ENCODE measurements around the gene TMC6. TPM values are rescaled to one million over a fixed set of nuclear protein-coding genes. Genes with fewer than 3 reads are reported as not detected.

The TMC6 gene
- total RNA-seq, 2 experiments from 2014 or later, result 124 to 258 TPM

DNA sequence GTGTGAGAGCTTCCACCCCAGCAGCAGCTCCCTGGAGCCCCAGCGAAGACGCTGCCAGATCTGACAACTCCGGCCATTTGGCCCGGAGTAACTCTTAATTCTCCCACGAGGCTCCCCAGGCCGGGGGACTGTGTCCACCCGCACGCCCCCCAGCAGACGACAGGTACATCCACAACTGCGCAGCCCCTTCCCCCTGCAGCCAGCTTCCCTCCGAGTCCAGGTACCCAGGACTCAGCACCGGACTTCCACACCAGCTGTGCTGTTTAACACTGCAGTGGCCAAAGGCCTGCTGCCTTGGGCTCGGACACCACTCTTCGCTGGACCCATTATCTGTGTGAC, 47.1 kb upstream of the TMC6 start:
- no peaks in the 10 kb centered on the region for H3K79me2 ChIP-seq (ENCODE audit: insufficient read depth, low read depth, low read length)
- H3K4me2 ChIP-seq (ENCODE audit: low read length), result no peak overlapping the region
- no peak overlapping the region for H2AFZ ChIP-seq (ENCODE audit: low read length)
- H3K27ac ChIP-seq (ENCODE audit: low read depth, low read length, poor library complexity, severe bottlenecking), result no peak overlapping the region
- H3K9me2 ChIP-seq (ENCODE audit: insufficient read depth, low read length), result no peaks in the 10 kb centered on the region
- BruUV-seq (replicated peaks), result no TSS peak
- H4K20me1 ChIP-seq (ENCODE audit: insufficient read depth, low read length), result no peaks in the 10 kb centered on the region
- POLR2A ChIA-PET, result interaction anchor here (0.6 to 1.4 kb wide), 3 partner anchors 11 to 48 kb away, joined by 3 to 4 read pairs (median 3); partner anchors contain the start of gene TK1
- no peak for TF ChIP-seq EZH2phosphoT487 (IDR thresholded peaks at IDR 0.05; ENCODE audit: borderline replicate concordance, low read depth, low read length)
- TF ChIP-seq, protein P1, sequence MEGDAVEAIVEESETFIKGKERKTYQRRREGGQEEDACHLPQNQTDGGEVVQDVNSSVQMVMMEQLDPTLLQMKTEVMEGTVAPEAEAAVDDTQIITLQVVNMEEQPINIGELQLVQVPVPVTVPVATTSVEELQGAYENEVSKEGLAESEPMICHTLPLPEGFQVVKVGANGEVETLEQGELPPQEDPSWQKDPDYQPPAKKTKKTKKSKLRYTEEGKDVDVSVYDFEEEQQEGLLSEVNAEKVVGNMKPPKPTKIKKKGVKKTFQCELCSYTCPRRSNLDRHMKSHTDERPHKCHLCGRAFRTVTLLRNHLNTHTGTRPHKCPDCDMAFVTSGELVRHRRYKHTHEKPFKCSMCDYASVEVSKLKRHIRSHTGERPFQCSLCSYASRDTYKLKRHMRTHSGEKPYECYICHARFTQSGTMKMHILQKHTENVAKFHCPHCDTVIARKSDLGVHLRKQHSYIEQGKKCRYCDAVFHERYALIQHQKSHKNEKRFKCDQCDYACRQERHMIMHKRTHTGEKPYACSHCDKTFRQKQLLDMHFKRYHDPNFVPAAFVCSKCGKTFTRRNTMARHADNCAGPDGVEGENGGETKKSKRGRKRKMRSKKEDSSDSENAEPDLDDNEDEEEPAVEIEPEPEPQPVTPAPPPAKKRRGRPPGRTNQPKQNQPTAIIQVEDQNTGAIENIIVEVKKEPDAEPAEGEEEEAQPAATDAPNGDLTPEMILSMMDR (conservative IDR thresholded peaks at IDR 0.05; ENCODE audit: low read length), result no peak
- intact Hi-C loops (cut with micrococcal nuclease; ENCODE audit: unreplicated experiment), result no loop called here
- CTCF ChIA-PET (ENCODE audit: unreplicated experiment), result no interaction called here
- no peaks in the 10 kb centered on the region for H3K9me3 ChIP-seq (ENCODE audit: low read length)
- H3K36me3 ChIP-seq (ENCODE audit: insufficient read depth, low read length), result peaks cover 56% of the 10 kb centered on the region
- DNase-seq (ENCODE audit: low spot score), result no peak
- H3K4me1 ChIP-seq (ENCODE audit: insufficient read depth, low read length, poor library complexity, severe bottlenecking), result peaks cover 60% of the 10 kb centered on the region
- H3K4me3 ChIP-seq (ENCODE audit: low read depth, low read length, poor library complexity, severe bottlenecking), result no peak overlapping the region

DNA sequence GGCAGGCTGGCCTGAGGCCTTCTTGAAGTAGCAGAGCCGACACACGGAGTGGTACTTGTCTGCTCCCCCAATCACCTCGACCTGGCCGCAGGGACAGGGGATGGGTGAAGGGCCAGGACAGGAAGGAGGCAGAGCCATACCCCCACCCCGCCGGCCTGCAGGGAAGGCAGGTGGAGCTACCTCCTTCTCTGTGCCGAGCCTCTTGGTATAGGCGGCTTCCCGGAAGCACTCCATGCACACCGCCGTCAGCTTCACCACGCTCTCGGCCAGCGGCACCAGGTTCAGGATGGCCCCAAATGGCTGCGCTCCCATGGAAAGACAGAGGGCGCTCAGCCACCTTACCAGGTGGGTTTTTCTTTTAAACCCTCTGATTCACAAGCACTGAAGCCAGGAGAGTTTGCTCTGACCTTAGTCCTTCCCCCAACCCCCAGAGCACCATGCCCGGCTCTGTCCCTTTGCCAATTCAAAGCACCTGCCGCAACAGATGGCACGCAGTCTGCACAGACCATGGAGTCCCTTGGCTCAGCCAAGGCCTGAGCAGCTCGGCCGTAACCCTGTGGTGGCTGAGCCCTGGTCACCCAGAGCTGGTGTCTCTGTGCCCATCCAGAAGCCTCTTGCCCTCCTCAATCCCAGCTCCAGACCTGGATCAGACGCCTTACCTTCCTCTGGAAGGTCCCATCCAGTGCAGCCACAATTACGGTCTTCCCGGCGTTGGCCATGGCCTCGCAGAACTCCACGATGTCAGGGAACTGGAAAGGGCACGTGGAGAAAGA, 46.5 kb upstream of the TMC6 start:
- Histone ChIP-seq H4K20me1 (ENCODE audit: insufficient read depth, low read length) (no peaks in the 10 kb centered on the region), H3K9me2 (ENCODE audit: insufficient read depth, low read length) (no peaks in the 10 kb centered on the region), H3K4me3 (ENCODE audit: low read depth, low read length, poor library complexity, severe bottlenecking) (no peak overlapping the region), H2AFZ (ENCODE audit: low read length) (no peak overlapping the region), H3K79me2 (ENCODE audit: insufficient read depth, low read depth, low read length) (no peaks in the 10 kb centered on the region), H3K4me1 (ENCODE audit: insufficient read depth, low read length, poor library complexity, severe bottlenecking) (peaks cover 54% of the 10 kb centered on the region), H3K9me3 (ENCODE audit: low read length) (no peaks in the 10 kb centered on the region), H3K4me2 (ENCODE audit: low read length) (no peak overlapping the region), H3K36me3 (ENCODE audit: insufficient read depth, low read length) (peaks cover 50% of the 10 kb centered on the region), H3K27ac (ENCODE audit: low read depth, low read length, poor library complexity, severe bottlenecking) (no peak overlapping the region)
- intact Hi-C loops (cut with micrococcal nuclease; ENCODE audit: unreplicated experiment), result no loop called here
- TF ChIP-seq, protein P1 (conservative IDR thresholded peaks at IDR 0.05; ENCODE audit: low read length), result peak; percentile 73
- TF ChIP-seq EZH2phosphoT487 (IDR thresholded peaks at IDR 0.05; ENCODE audit: borderline replicate concordance, low read depth, low read length), result no peak
- ChIA-PET CTCF (ENCODE audit: unreplicated experiment) (interaction anchor here (0.6 kb wide), 1 partner anchor 9 kb away, joined by 3 read pairs; no protein-coding TSS in a partner anchor), POLR2A (interaction anchor here (0.6 to 1.1 kb wide), 2 partner anchors 12 to 31 kb away, joined by 3 to 4 read pairs; partner anchors contain the start of gene TK1)
- DNase-seq (ENCODE audit: low spot score), result peak; percentile 53
- BruUV-seq (replicated peaks), result no TSS peak

DNA sequence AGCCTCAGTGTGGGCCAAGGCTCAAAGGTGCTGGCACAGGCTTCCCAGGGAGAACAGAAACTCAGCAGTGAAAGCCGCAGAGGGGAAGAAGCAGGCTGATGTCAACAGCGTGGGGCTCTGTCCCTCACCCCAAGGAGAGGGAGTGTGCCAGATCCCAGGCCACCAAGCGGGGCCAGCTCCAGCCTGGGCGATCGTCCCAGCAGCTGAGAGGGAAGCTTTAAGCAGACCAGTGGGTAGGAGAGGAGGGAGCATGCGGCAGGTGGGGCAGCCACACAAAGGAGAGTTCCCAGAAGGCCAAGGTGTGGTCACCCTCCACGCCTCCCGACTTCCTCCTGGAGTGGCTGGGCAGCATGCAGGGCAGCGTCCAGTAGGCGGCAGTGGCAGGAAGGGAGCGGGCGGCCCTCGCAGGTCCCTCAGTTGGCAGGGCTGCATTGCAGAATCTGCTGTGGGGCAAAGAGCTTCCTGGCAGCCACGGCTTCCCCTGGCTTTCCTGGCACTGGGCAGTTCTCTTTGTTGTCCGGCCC, 45.9 kb upstream of the TMC6 start:
- H3K4me2 ChIP-seq (ENCODE audit: low read length), result no peak overlapping the region
- intact Hi-C loops (cut with micrococcal nuclease; ENCODE audit: unreplicated experiment), result no loop called here
- H2AFZ ChIP-seq (ENCODE audit: low read length), result no peak overlapping the region
- H3K9me3 ChIP-seq (ENCODE audit: low read length), result no peaks in the 10 kb centered on the region
- DNase-seq (ENCODE audit: low spot score), result no peak
- H3K4me3 ChIP-seq (ENCODE audit: low read depth, low read length, poor library complexity, severe bottlenecking), result no peak overlapping the region
- POLR2A ChIA-PET, result no interaction called here
- no peaks in the 10 kb centered on the region for H4K20me1 ChIP-seq (ENCODE audit: insufficient read depth, low read length)
- H3K27ac ChIP-seq (ENCODE audit: low read depth, low read length, poor library complexity, severe bottlenecking), result no peak overlapping the region
- H3K9me2 ChIP-seq (ENCODE audit: insufficient read depth, low read length), result no peaks in the 10 kb centered on the region
- peaks cover 44% of the 10 kb centered on the region for H3K36me3 ChIP-seq (ENCODE audit: insufficient read depth, low read length)
- TSS peak; percentile 75 for BruUV-seq (replicated peaks)
- H3K79me2 ChIP-seq (ENCODE audit: insufficient read depth, low read depth, low read length), result no peaks in the 10 kb centered on the region
- CTCF ChIA-PET (ENCODE audit: unreplicated experiment), result interaction anchor here (0.6 kb wide), 1 partner anchor 217 kb away, joined by 5 read pairs; no protein-coding TSS in a partner anchor
- H3K4me1 ChIP-seq (ENCODE audit: insufficient read depth, low read length, poor library complexity, severe bottlenecking), result peaks cover 57% of the 10 kb centered on the region
- no peak for TF ChIP-seq EZH2phosphoT487 (IDR thresholded peaks at IDR 0.05; ENCODE audit: borderline replicate concordance, low read depth, low read length)
- TF ChIP-seq, protein P1 (conservative IDR thresholded peaks at IDR 0.05; ENCODE audit: low read length), result no peak

All from OCI-LY7 (cell line).